GM12892 (cell line): ENCODE results near the gene TAAR9.

Source experiments
- POLR2A ChIP-seq: IDR thresholded peaks from 2 replicates; pipeline ENCODE4 v1.6.1; 2011; ENCODE audit warnings: low read depth, low read length, control low read depth
- POLR2AphosphoS5 ChIP-seq: IDR thresholded peaks from 2 replicates; pipeline ENCODE4 v1.6.1; 2011; ENCODE audit warnings: low read depth, low read length, control low read depth

- no peak for TF ChIP-seq POLR2A
- no peak for TF ChIP-seq POLR2AphosphoS5
These were observed 31.6 kb upstream of the TAAR9 start for GRCh38 chr6:132506461-132506860.
